Panc1 (cell line): Measurements from ENCODE around the gene TMEM253. TPM values are rescaled to one million over a fixed set of nuclear protein-coding genes. Genes with fewer than 3 reads are reported as not detected.

Experiments
- ATAC-seq: fragments of 200-7000 bp; cut with Tn5 transposase; 2 replicates; pipeline ENCODE4 v1.9.1; 2020; ENCODE audit warnings: mild to moderate bottlenecking, moderate library complexity
- BruUV-seq: library from RNA; stranded (reverse); fragments of 400-500 nt; replicated peaks from 2 replicates; lab custom pipeline; 2021; lab: Mats Ljungman, UMichigan
- CTCF ChIA-PET: fragments of 300-600 bp; sonication (Branson Sonifier 250); formaldehyde crosslinking; loops from one replicate; lab custom pipeline; 2022; ENCODE audit warnings: antibody characterized with exemption; lab: Charles Lee
- POLR2A ChIA-PET: fragments of 300-600 bp; sonication (Branson Sonifier 250); formaldehyde crosslinking; loops from one replicate; lab custom pipeline; 2022; ENCODE audit warnings: antibody characterized with exemption; lab: Charles Lee
- DNase-seq: peaks from one replicate; pipeline ENCODE4 v3.0.0-alpha.2; 2010; ENCODE audit warnings: low read depth, low spot score
- H3K27ac ChIP-seq: 2 replicates; pipeline ENCODE4 v1.5.1; 2011; ENCODE audit warnings: mild to moderate bottlenecking, low read length, inconsistent platforms
- H3K27me3 ChIP-seq: fragments of 200-500 bp; sonication (Bioruptor generic); 2 replicates; pipeline ENCODE4 v1.6.0; 2014; ENCODE audit warnings: low read length, inconsistent platforms; ENCODE audit not compliant: control insufficient read depth, insufficient read depth
- H3K36me3 ChIP-seq: fragments of 200-500 bp; sonication (Bioruptor generic); 2 replicates; pipeline ENCODE4 v1.5.1; 2014; ENCODE audit warnings: inconsistent platforms, mild to moderate bottlenecking, low read length, moderate library complexity; ENCODE audit not compliant: control insufficient read depth, insufficient read depth
- H3K4me1 ChIP-seq: 2 replicates; pipeline ENCODE4 v1.5.1; 2011; ENCODE audit warnings: inconsistent platforms, mild to moderate bottlenecking, low read length, moderate library complexity; ENCODE audit not compliant: control insufficient read depth, insufficient read depth
- H3K4me3 ChIP-seq, 2 experiments: 2 replicates each; pipeline ENCODE4 v1.5.1; 2011 to 2012; ENCODE audit warnings: low read depth in 2 of 2, low read length in 2 of 2, mild to moderate bottlenecking in 2 of 2, inconsistent platforms in 1 of 2, moderate library complexity in 1 of 2
- H3K9me3 ChIP-seq: fragments of 200-500 bp; sonication (Bioruptor generic); 2 replicates; pipeline ENCODE4 v1.5.1; 2014; ENCODE audit warnings: low read depth, mild to moderate bottlenecking, inconsistent platforms, low read length, moderate library complexity; ENCODE audit not compliant: control insufficient read depth, insufficient read depth
- POLR2AphosphoS5 ChIP-seq: IDR thresholded peaks from 2 replicates; pipeline ENCODE4 v1.6.1; 2012; ENCODE audit warnings: mild to moderate bottlenecking, low read depth, low read length, moderate library complexity
- SIN3A ChIP-seq: IDR thresholded peaks from 2 replicates; pipeline ENCODE4 v1.6.1; 2012; ENCODE audit warnings: low read depth, mild to moderate bottlenecking, low read length, moderate library complexity, borderline replicate concordance; ENCODE audit not compliant: insufficient read depth
- TCF7L2 ChIP-seq: IDR thresholded peaks from 2 replicates; pipeline ENCODE4 v1.6.1; 2011; ENCODE audit warnings: mild to moderate bottlenecking, low read depth, low read length, inconsistent platforms
- in situ Hi-C: cut with HindIII; loops from 2 replicates; pipeline ENCODE4 v1.10.0; 2016; ENCODE audit warnings: low sequenced_read_pairs, low pct_unique_long_range_greater_than_20kb
- intact Hi-C: fragments of 100-400 bp; cut with micrococcal nuclease; formaldehyde crosslinking; loops from one replicate; pipeline ENCODE4 v1.10.0; 2022; ENCODE audit not compliant: unreplicated experiment
- total RNA-seq: library from RNA; stranded (reverse); gene quantifications from one replicate; pipeline ENCODE4 v1.2.1, GENCODE V29; 2021; ENCODE audit not compliant: unreplicated experiment
- TF ChIP-seq, protein P1 (sequence below), 2 experiments: IDR thresholded peaks; 2 replicates each; pipeline ENCODE4 v1.6.1; 2011 to 2012; ENCODE audit warnings: low read depth in 2 of 2, control low read depth in 1 of 2, low read length in 1 of 2, mild to moderate bottlenecking in 1 of 2, moderate library complexity in 1 of 2; ENCODE audit not compliant: insufficient read depth in 1 of 2
- TF ChIP-seq, protein P2 (sequence below): fragments of 450-650 bp; IDR thresholded peaks from 2 replicates; pipeline ENCODE4 v1.5.1; 2017; ENCODE audit warnings: mild to moderate bottlenecking

The TMEM253 gene
- total RNA-seq, 1 experiment from 2014 or later, result 0.33 TPM

DNA sequence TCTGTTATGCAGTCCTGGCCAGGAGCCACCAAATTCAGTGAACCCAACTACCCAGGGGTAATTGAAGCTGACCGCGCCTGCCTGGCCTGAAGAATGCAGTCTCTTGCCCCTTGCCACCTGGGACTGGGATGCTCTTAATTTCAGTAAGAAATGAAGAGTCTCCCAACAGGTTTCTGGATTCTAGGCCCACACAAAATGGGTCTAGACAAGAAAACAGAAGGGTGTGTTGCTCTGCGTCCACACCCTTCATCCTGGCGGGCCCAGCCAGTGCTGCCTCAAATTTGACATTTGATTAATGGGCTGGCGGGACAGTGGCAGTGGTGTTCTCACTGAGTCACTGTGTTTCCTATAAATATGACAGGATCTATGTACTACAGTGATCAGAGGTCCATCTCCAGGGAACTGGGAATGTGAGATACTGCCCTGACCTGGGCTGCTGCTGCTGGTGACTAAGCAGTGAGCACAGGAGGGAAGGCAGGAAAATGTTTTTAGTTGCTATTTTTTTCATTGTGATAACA lies 6.5 kb downstream of the TMEM253 start:
- in situ Hi-C loops, result no loop called here
- Histone ChIP-seq H3K4me1 (peaks cover 13% of the 10 kb centered on the region), H3K27ac (no peak overlapping the region), H3K36me3 (no peaks in the 10 kb centered on the region), H3K9me3 (no peaks in the 10 kb centered on the region), H3K4me3 (no peak overlapping the region), H3K27me3 (no peaks in the 10 kb centered on the region)
- CTCF ChIA-PET, result no interaction called here
- TF ChIP-seq, protein P1, sequence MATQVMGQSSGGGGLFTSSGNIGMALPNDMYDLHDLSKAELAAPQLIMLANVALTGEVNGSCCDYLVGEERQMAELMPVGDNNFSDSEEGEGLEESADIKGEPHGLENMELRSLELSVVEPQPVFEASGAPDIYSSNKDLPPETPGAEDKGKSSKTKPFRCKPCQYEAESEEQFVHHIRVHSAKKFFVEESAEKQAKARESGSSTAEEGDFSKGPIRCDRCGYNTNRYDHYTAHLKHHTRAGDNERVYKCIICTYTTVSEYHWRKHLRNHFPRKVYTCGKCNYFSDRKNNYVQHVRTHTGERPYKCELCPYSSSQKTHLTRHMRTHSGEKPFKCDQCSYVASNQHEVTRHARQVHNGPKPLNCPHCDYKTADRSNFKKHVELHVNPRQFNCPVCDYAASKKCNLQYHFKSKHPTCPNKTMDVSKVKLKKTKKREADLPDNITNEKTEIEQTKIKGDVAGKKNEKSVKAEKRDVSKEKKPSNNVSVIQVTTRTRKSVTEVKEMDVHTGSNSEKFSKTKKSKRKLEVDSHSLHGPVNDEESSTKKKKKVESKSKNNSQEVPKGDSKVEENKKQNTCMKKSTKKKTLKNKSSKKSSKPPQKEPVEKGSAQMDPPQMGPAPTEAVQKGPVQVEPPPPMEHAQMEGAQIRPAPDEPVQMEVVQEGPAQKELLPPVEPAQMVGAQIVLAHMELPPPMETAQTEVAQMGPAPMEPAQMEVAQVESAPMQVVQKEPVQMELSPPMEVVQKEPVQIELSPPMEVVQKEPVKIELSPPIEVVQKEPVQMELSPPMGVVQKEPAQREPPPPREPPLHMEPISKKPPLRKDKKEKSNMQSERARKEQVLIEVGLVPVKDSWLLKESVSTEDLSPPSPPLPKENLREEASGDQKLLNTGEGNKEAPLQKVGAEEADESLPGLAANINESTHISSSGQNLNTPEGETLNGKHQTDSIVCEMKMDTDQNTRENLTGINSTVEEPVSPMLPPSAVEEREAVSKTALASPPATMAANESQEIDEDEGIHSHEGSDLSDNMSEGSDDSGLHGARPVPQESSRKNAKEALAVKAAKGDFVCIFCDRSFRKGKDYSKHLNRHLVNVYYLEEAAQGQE (IDR thresholded peaks at IDR 0.05; ENCODE audit: insufficient read depth in 1 of 2, low read depth in 2 of 2, low read length in 1 of 2), result no peak
- TF ChIP-seq SIN3A, result no peak
- TF ChIP-seq, protein P2, sequence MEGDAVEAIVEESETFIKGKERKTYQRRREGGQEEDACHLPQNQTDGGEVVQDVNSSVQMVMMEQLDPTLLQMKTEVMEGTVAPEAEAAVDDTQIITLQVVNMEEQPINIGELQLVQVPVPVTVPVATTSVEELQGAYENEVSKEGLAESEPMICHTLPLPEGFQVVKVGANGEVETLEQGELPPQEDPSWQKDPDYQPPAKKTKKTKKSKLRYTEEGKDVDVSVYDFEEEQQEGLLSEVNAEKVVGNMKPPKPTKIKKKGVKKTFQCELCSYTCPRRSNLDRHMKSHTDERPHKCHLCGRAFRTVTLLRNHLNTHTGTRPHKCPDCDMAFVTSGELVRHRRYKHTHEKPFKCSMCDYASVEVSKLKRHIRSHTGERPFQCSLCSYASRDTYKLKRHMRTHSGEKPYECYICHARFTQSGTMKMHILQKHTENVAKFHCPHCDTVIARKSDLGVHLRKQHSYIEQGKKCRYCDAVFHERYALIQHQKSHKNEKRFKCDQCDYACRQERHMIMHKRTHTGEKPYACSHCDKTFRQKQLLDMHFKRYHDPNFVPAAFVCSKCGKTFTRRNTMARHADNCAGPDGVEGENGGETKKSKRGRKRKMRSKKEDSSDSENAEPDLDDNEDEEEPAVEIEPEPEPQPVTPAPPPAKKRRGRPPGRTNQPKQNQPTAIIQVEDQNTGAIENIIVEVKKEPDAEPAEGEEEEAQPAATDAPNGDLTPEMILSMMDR, result no peak
- TF ChIP-seq TCF7L2, result no peak
- no peak for TF ChIP-seq POLR2AphosphoS5
- POLR2A ChIA-PET, result no interaction called here
- ATAC-seq, result no peak; the same call in 1 of the 2 replicates
- no peak for DNase-seq
- intact Hi-C loops, result loop anchor here (2.0 to 5.0 kb wide), 2 partner anchors 40 to 93 kb away; no protein-coding TSS in a partner anchor
- BruUV-seq, result no TSS peak

DNA sequence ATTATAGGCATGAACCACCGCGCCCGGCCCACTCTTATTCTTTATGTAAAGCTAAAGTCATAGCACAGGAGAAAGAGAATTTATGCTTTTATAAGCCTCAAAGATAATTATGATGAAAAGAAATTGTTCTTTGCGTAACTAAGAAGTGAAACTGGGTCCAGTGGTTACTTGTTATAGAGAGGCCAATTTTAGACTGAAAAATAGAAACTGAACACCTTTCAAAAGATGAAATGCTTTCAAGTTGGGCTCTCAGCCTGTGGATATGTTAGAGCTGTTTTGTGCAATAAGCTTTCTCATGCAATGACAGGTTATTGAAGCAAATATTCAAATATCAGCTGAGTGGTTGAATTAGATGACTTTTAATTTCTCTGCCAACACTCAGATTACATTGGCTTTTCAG lies 7.9 kb downstream of the TMEM253 start:
- POLR2A ChIA-PET, result no interaction called here
- TF ChIP-seq SIN3A (no peak), POLR2AphosphoS5 (no peak), TCF7L2 (no peak)
- TF ChIP-seq, protein P2, result no peak
- TF ChIP-seq, protein P1 (IDR thresholded peaks at IDR 0.05; ENCODE audit: insufficient read depth in 1 of 2, low read depth in 2 of 2, low read length in 1 of 2), result no peak
- Histone ChIP-seq H3K36me3 (no peaks in the 10 kb centered on the region), H3K4me3 (no peak overlapping the region), H3K4me1 (peaks cover 13% of the 10 kb centered on the region), H3K9me3 (no peaks in the 10 kb centered on the region), H3K27me3 (no peaks in the 10 kb centered on the region), H3K27ac (no peak overlapping the region)
- CTCF ChIA-PET, result no interaction called here
- BruUV-seq, result no TSS peak
- in situ Hi-C loops, result no loop called here
- no peak for DNase-seq
- ATAC-seq, result no peak
- intact Hi-C loops, result loop anchor here (5.0 kb wide), 1 partner anchor 41 kb away; no protein-coding TSS in a partner anchor
